H9 (cell line): ENCODE measurements around the gene AEN. TPM values are rescaled to one million over a fixed set of nuclear protein-coding genes. Genes with fewer than 3 reads are reported as not detected.

Experiments used
- DNase-seq: peaks from one replicate; pipeline ENCODE4 v3.0.0-alpha.2; 2017
- H2AFZ ChIP-seq: one replicate; pipeline ENCODE4 v1.6.1; 2013; ENCODE audit warnings: mild to moderate bottlenecking, low read length, control low read depth, moderate library complexity
- H2AK5ac ChIP-seq: 2 replicates; pipeline ENCODE4 v1.6.1; 2013; ENCODE audit warnings: low read length, control low read depth, mixed read lengths; ENCODE audit not compliant: insufficient read length
- H2BK120ac ChIP-seq: one replicate; pipeline ENCODE4 v1.6.1; 2013; ENCODE audit warnings: low read depth, mild to moderate bottlenecking, low read length, control low read depth, inconsistent platforms; ENCODE audit not compliant: poor library complexity, severe bottlenecking
- H2BK12ac ChIP-seq: 2 replicates; pipeline ENCODE4 v1.6.1; 2013; ENCODE audit warnings: low read length, control low read depth, mixed read lengths, low read depth; ENCODE audit not compliant: insufficient read length
- H2BK15ac ChIP-seq: 2 replicates; pipeline ENCODE4 v1.6.1; 2013; ENCODE audit warnings: low read depth, low read length, control low read depth
- H2BK20ac ChIP-seq: one replicate; pipeline ENCODE4 v1.6.1; 2013; ENCODE audit warnings: low read depth, mild to moderate bottlenecking, low read length, control low read depth, inconsistent platforms; ENCODE audit not compliant: poor library complexity, severe bottlenecking
- H2BK5ac ChIP-seq: 2 replicates; pipeline ENCODE4 v1.6.1; 2013; ENCODE audit warnings: low read length, control low read depth, mixed read lengths; ENCODE audit not compliant: insufficient read length
- H3K14ac ChIP-seq: 2 replicates; pipeline ENCODE4 v1.6.1; 2013; ENCODE audit warnings: low read length, control low read depth; ENCODE audit not compliant: insufficient read depth
- H3K18ac ChIP-seq: 2 replicates; pipeline ENCODE4 v1.6.1; 2013; ENCODE audit warnings: low read depth, mild to moderate bottlenecking, mixed read lengths, low read length, control low read depth; ENCODE audit not compliant: insufficient read length
- H3K23ac ChIP-seq: 2 replicates; pipeline ENCODE4 v1.6.1; 2013; ENCODE audit warnings: low read length, control low read depth, mixed read lengths, low read depth; ENCODE audit not compliant: insufficient read length
- H3K23me2 ChIP-seq: 2 replicates; pipeline ENCODE4 v1.6.1; 2013; ENCODE audit warnings: low read depth, mild to moderate bottlenecking, mixed read lengths, low read length, control low read depth; ENCODE audit not compliant: insufficient read length, poor library complexity, severe bottlenecking
- H3K27ac ChIP-seq: 2 replicates; pipeline ENCODE4 v1.5.1; 2013; ENCODE audit warnings: low read length, control low read depth, mixed read lengths, low read depth; ENCODE audit not compliant: insufficient read length
- H3K27me3 ChIP-seq: 2 replicates; pipeline ENCODE4 v1.6.1; 2013; ENCODE audit warnings: low read length, control low read depth, inconsistent platforms; ENCODE audit not compliant: insufficient read depth
- H3K4ac ChIP-seq: 2 replicates; pipeline ENCODE4 v1.6.1; 2013; ENCODE audit warnings: low read depth, mild to moderate bottlenecking, control low read depth, inconsistent platforms, low read length, moderate library complexity
- H3K4me1 ChIP-seq: 2 replicates; pipeline ENCODE4 v1.6.1; 2013; ENCODE audit warnings: low read length, control low read depth, inconsistent platforms; ENCODE audit not compliant: insufficient read depth
- H3K4me2 ChIP-seq: 2 replicates; pipeline ENCODE4 v1.6.1; 2013; ENCODE audit warnings: low read length, control low read depth, mixed read lengths; ENCODE audit not compliant: insufficient read length, insufficient read depth
- H3K56ac ChIP-seq: 2 replicates; pipeline ENCODE4 v1.6.1; 2013; ENCODE audit warnings: low read depth, mild to moderate bottlenecking, mixed read lengths, low read length, control low read depth; ENCODE audit not compliant: insufficient read length
- H3K79me1 ChIP-seq: 2 replicates; pipeline ENCODE4 v1.6.1; 2013; ENCODE audit warnings: low read depth, mild to moderate bottlenecking, moderate library complexity, low read length, control low read depth, inconsistent platforms; ENCODE audit not compliant: insufficient read depth, poor library complexity, severe bottlenecking
- H3K79me2 ChIP-seq: 2 replicates; pipeline ENCODE4 v1.6.1; 2013; ENCODE audit warnings: low read length, control low read depth, inconsistent platforms; ENCODE audit not compliant: insufficient read depth
- H3K9ac ChIP-seq: 2 replicates; pipeline ENCODE4 v1.6.1; 2013; ENCODE audit warnings: low read length, control low read depth, mixed read lengths; ENCODE audit not compliant: insufficient read length; ENCODE audit errors: extremely low read depth
- H3K9me3 ChIP-seq: one replicate; pipeline ENCODE4 v1.6.1; 2013; ENCODE audit warnings: low read depth, low read length, inconsistent platforms; ENCODE audit not compliant: control insufficient read depth
- H3T11ph ChIP-seq: one replicate; pipeline ENCODE4 v1.6.1; 2013; ENCODE audit warnings: mild to moderate bottlenecking, low read length, control low read depth, inconsistent platforms
- H4K20me1 ChIP-seq: one replicate; pipeline ENCODE4 v1.6.1; 2013; ENCODE audit not compliant: control insufficient read depth, insufficient read length, insufficient read depth
- H4K5ac ChIP-seq: 2 replicates; pipeline ENCODE4 v1.6.1; 2013; ENCODE audit warnings: low read depth, mild to moderate bottlenecking, mixed read lengths, low read length, control low read depth; ENCODE audit not compliant: insufficient read length
- H4K8ac ChIP-seq: replicated peaks from 2 replicates; pipeline ENCODE4 v1.6.1; 2013; ENCODE audit warnings: low read length, control low read depth, mixed read lengths, low read depth; ENCODE audit not compliant: insufficient read length
- H4K91ac ChIP-seq: 2 replicates; pipeline ENCODE4 v1.6.1; 2013; ENCODE audit warnings: low read depth, mild to moderate bottlenecking, moderate library complexity, mixed read lengths, low read length, control low read depth; ENCODE audit not compliant: insufficient read length
- H3K27ac Mint-ChIP-seq, 3 experiments: 2 replicates in 2 of 3; 3 replicates in 1 of 3; pipeline ENCODE4 v1.8.0; 2020 to 2021; ENCODE audit warnings: mixed read lengths in 3 of 3, mild to moderate bottlenecking in 1 of 3, moderate library complexity in 1 of 3
- H3K27me3 Mint-ChIP-seq: 2 replicates; pipeline ENCODE4 v1.8.0; 2021; ENCODE audit warnings: low read depth, mild to moderate bottlenecking, moderate library complexity, mixed read lengths
- H3K36me3 Mint-ChIP-seq, 3 experiments: 2 replicates in 2 of 3; 3 replicates in 1 of 3; pipeline ENCODE4 v1.8.0; 2020 to 2021; ENCODE audit warnings: low read depth in 3 of 3, mixed read lengths in 3 of 3; ENCODE audit not compliant: insufficient read depth in 1 of 3
- H3K4me1 Mint-ChIP-seq, 2 experiments: 2 replicates each; pipeline ENCODE4 v1.8.0; 2020; ENCODE audit warnings: mixed read lengths in 2 of 2
- H3K4me3 Mint-ChIP-seq, 2 experiments: 2 replicates in 1 of 2; 3 replicates in 1 of 2; pipeline ENCODE4 v1.8.0; 2020 to 2021; ENCODE audit warnings: mild to moderate bottlenecking in 2 of 2, mixed read lengths in 2 of 2, moderate library complexity in 1 of 2
- H3K9me3 Mint-ChIP-seq, 2 experiments: 2 replicates in 1 of 2; 3 replicates in 1 of 2; pipeline ENCODE4 v1.8.0; 2020; ENCODE audit warnings: mild to moderate bottlenecking in 2 of 2, mixed read lengths in 2 of 2, moderate library complexity in 1 of 2
- CTCF ChIP-seq: fragments of 200-600 bp; sonication (generic); conservative IDR thresholded peaks from 3 replicates; pipeline ENCODE4 v1.8.0; 2021; ENCODE audit warnings: antibody characterized with exemption, mild to moderate bottlenecking
- total RNA-seq: library from RNA; stranded (reverse); gene quantifications from 2 replicates; pipeline ENCODE4 v1.2.1, GENCODE V29; 2021

AEN gene
- total RNA-seq, 1 experiment from 2014 or later: 132 TPM

DNA sequence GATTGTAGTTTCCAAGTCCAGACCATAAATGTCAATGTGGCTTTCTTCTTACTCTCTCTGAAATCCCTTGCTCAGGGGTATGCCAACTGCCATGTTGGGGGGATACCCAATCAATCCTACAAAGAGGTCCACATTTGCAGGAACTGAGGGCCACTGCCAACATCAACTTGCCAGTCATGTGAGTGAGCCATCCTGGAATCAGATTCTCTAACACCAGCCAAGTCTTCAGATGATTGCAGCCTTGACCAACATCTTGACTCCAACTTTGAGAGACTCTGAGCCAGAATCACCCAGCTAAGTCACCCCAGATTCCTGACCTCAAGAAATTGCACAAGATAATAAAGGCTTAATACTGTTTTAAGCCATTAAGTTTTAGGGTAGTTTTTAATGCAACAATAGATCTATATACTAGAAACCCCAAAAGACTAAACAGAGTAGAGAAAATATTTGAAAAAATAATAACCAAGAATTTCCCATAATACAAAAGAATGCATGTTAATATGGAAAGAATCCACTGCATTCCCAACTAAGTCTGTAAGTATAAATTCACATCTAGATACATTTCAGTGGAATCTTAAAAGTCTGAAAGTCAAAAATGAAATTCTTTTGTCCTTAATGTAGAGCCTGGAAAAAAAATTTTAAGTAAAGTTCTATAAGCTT is 40.0 kb downstream of the AEN start:
- Histone ChIP-seq H3K23ac (no peak overlapping the region), H3K79me2 (no peaks in the 10 kb centered on the region), H4K8ac (no peak overlapping the region), H3K79me1 (no peaks in the 10 kb centered on the region), H2BK120ac (no peak overlapping the region), H3K14ac (no peak overlapping the region), H3K9ac (no peak overlapping the region), H3K4me2 (no peak overlapping the region), H3K18ac (no peak overlapping the region), H2BK20ac (no peak overlapping the region), H2BK15ac (no peak overlapping the region), H3K4ac (no peak overlapping the region), H3T11ph (no peak overlapping the region), H4K91ac (no peak overlapping the region), H3K9me3 (no peaks in the 10 kb centered on the region), H3K27me3 (no peaks in the 10 kb centered on the region), H4K5ac (no peak overlapping the region), H3K27ac (no peak overlapping the region), H2BK5ac (no peak overlapping the region), H2BK12ac (no peak overlapping the region), H3K23me2 (no peaks in the 10 kb centered on the region), H2AK5ac (no peak overlapping the region), H2AFZ (no peak overlapping the region), H3K56ac (no peak overlapping the region), H3K4me1 (no peaks in the 10 kb centered on the region; the same call in 1 of the 2 replicates), H4K20me1 (peaks cover 2% of the 10 kb centered on the region)
- Mint-ChIP-seq H3K4me3 (no peak overlapping the region), H3K4me1 (peaks cover 10 to 13% of the 10 kb centered on the region in 2 experiments), H3K36me3 (no peaks in the 10 kb centered on the region), H3K27me3 (peaks cover 14% of the 10 kb centered on the region), H3K27ac (no peak overlapping the region), H3K9me3 (peaks cover 0 to 6% of the 10 kb centered on the region in 2 experiments; a peak in 1 of 5 replicates)
- TF ChIP-seq CTCF: no peak
- no peak for DNase-seq
